Gastrocnemius medialis (tissue), 4 donors: ENCODE results near the gene NFX1.

Experiments used
- CTCF ChIP-seq, 5 experiments: fragments of 450-650 bp in 3 of 5; fragments of 200-600 bp in 2 of 5; sonication (generic) in 2 of 5; IDR thresholded peaks in 4 of 5; conservative IDR thresholded peaks in 1 of 5; 1 replicate in 4 of 5; 2 replicates in 1 of 5; pipeline ENCODE4 v1.5.1; 2016 to 2019; ENCODE audit warnings: antibody characterized with exemption in 5 of 5, mild to moderate bottlenecking in 3 of 5, moderate library complexity in 3 of 5
- POLR2A ChIP-seq, 2 donors: fragments of 450-650 bp; IDR thresholded peaks; one replicate each; pipeline ENCODE4 v1.6.1; 2017; ENCODE audit warnings: antibody characterized with exemption in 2 of 2, mild to moderate bottlenecking in 2 of 2, moderate library complexity in 2 of 2

GRCh38 chr9:33355933-33356332 is 65.6 kb downstream of the NFX1 start:
- no peak for TF ChIP-seq CTCF (IDR thresholded peaks at IDR 0.05 in 4 of 5, conservative IDR thresholded peaks at IDR 0.05 in 1 of 5)
- TF ChIP-seq POLR2A (IDR thresholded peaks at IDR 0.05), result no peak
